IMR-90 (cell line): ENCODE measurements around the gene DMXL1.

ENCODE experiments used
- CEBPB ChIP-seq: IDR thresholded peaks from 2 replicates; pipeline ENCODE4 v1.6.1; 2012; ENCODE audit warnings: low read depth, low read length, improper control_type of control experiment
- CTCF ChIP-seq: conservative IDR thresholded peaks from 2 replicates; pipeline ENCODE4 v1.5.1; 2012; ENCODE audit warnings: mild to moderate bottlenecking, low read depth, low read length, improper control_type of control experiment
- ELK1 ChIP-seq: fragments of 150-350 bp; IDR thresholded peaks from 2 replicates; pipeline ENCODE4 v1.6.1; 2016; ENCODE audit warnings: low read depth, mild to moderate bottlenecking, low read length, moderate library complexity, borderline replicate concordance
- FOS ChIP-seq: fragments of 150-350 bp; IDR thresholded peaks from 2 replicates; pipeline ENCODE4 v1.6.1; 2016; ENCODE audit warnings: low read depth, low read length
- RAD21 ChIP-seq: IDR thresholded peaks from 2 replicates; pipeline ENCODE4 v1.6.1; 2012; ENCODE audit warnings: low read length, improper control_type of control experiment
- RFX5 ChIP-seq: IDR thresholded peaks from 2 replicates; pipeline ENCODE4 v1.8.0; 2012; ENCODE audit warnings: low read depth, mild to moderate bottlenecking, low read length, moderate library complexity
- SMC3 ChIP-seq: fragments of 150-350 bp; IDR thresholded peaks from 2 replicates; pipeline ENCODE4 v1.6.1; 2016; ENCODE audit warnings: low read depth, mild to moderate bottlenecking, antibody characterized with exemption, low read length, moderate library complexity
- TF ChIP-seq, protein P1 (sequence below): fragments of 150-350 bp; IDR thresholded peaks from 2 replicates; pipeline ENCODE4 v1.6.1; 2017; ENCODE audit warnings: mild to moderate bottlenecking, antibody characterized with exemption, low read length, low read depth

GRCh38 chr5:119048246-119048645, 22.6 kb upstream of the DMXL1 start:
- TF ChIP-seq FOS (no peak), RAD21 (no peak), SMC3 (no peak), CTCF (no peak), RFX5 (no peak), ELK1 (no peak), CEBPB (no peak)
- TF ChIP-seq, protein P1, sequence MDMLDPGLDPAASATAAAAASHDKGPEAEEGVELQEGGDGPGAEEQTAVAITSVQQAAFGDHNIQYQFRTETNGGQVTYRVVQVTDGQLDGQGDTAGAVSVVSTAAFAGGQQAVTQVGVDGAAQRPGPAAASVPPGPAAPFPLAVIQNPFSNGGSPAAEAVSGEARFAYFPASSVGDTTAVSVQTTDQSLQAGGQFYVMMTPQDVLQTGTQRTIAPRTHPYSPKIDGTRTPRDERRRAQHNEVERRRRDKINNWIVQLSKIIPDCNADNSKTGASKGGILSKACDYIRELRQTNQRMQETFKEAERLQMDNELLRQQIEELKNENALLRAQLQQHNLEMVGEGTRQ, result no peak
